GM11168 (cell line): ENCODE measurements around the gene LSAMP.
"Not testable (repeated sequence)": the region's sequence is repeated elsewhere in the genome, so short reads cannot be mapped to it uniquely, and the experiment has no call there.

ENCODE experiments used
- in situ Hi-C: fragments of 300-500 bp; cut with MboI; formaldehyde crosslinking; loops from one replicate; pipeline ENCODE4 v1.12.0; 2022; ENCODE audit warnings: low sequenced_read_pairs; ENCODE audit not compliant: unreplicated experiment

The LSAMP gene

GRCh38 chr3:116254541-116254940, 190.7 kb downstream of the LSAMP start:
- in situ Hi-C loops: no loop called here

GRCh38 chr3:116253511-116253910, 191.8 kb downstream of the LSAMP start:
- in situ Hi-C loops: no loop called here

- in situ Hi-C loops: no loop called here
These were observed 197.7 kb downstream of the LSAMP start for GRCh38 chr3:116247605-116248004.

DNA sequence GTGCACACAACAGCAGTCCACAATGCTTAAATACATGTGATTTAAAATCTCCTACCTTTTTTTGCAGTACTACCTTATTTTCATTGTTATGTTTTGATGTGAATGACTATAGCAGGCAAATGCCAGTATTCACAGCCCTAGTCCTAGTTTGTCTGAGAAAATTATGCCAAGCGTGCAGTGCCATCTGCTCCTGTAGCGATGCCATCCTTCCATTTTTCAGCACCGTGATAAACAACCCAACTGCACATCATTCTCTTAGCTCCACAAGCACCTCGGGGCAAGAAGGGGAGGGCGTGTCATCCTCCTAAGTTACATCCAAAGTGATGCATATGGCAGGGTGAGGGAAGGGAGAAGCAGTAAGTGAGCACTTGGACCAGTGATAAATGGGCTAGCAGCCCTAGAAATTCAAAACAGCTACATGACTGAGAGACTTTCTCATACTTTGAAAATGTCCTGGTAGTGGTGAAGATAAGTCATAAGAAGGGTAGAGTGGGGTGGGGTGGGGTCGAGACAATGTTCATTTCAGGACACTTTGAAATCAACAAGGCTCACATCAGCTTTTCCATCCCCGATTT, 198.8 kb downstream of the LSAMP start:
- in situ Hi-C loops: no loop called here

DNA sequence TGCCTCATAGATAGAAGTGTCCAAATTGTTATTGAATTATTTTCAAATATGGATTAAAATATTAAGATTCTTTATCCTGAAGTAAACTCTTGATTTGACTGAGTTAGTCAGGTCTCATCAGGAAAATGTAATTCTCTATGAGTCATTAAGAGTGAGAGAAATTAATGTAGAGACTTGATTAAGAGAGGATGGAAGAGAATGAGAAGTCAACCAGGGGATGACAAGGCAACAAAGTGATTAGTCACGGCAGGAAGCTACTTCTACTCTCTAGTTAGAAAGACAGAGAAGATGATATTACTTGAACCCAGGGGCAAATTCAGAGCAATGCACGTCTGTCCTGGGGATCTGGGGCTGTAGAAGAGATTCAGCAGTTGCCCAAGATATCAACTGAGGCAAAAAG, 202.5 kb downstream of the LSAMP start:
- in situ Hi-C loops: no loop called here

DNA sequence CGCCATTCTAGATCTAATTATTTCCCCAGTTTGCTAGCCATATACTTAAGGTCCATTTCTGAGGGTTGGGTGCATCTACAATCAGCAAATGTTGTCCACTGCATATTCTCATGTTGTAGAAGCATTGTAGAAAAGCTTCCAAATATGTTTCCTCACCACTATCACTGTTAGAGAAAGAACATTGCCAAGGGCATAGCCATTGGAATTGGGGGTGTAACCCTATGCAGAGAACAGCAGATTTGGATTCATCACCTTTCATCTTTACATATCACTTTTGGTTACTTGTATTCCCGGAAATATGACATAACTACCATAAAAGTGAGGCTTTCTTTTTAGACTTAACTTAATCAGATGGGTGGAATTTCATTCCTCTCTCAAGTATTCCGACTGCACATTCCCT, 203.6 kb downstream of the LSAMP start:
- in situ Hi-C loops: no loop called here

DNA sequence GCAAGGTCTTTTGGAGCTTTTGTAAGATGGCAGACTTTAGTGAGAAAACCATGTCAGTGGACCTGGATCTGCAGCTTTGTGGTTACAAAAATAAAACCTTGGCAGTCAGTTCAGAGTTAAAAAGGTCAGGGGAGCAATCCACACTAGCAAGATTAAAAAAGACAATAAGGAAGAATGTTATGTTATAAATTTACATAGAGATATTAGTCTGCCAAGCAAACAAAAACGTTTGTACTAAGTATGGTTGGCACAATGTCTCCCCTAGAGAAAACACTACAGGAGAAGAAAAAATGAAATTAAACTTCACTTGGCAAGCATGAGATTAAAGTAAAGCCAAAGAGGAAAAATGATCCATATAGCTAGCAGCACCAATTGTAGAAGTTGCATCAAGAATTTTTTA, 205.0 kb downstream of the LSAMP start:
- in situ Hi-C loops: no loop called here

DNA sequence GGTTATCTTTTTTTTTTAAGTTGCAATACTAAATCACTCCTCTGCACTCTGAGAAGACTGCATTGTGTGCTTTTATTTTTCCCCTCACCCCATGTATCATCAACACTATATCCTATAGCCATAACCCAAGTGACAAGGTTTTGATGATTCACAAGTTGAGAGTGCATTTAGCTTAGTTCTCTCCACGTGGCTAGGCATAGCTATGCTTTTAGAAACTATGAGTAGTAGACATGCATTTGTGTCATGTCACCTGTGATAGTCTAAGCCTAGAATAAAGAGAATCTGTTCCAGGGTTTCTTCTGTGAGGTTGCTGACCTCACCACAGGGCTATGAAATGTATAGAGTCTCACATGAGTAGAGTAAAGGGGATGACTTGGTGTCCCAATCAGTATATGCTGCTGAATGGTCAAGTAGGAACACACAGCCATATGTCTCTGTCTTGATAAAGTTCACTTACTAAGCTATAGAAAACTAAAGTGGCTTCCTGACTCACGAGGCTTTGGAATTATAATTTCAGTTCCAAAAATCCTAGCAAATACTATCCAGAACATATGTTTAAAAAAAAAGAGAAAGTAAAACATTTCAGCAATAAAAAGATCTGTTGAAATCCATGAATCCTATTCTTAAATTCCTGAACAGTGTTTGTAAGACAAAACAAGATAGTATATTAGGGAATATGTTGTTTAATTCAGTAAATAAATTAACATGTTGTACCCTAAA, 206.3 kb downstream of the LSAMP start:
- in situ Hi-C loops: no loop called here

DNA sequence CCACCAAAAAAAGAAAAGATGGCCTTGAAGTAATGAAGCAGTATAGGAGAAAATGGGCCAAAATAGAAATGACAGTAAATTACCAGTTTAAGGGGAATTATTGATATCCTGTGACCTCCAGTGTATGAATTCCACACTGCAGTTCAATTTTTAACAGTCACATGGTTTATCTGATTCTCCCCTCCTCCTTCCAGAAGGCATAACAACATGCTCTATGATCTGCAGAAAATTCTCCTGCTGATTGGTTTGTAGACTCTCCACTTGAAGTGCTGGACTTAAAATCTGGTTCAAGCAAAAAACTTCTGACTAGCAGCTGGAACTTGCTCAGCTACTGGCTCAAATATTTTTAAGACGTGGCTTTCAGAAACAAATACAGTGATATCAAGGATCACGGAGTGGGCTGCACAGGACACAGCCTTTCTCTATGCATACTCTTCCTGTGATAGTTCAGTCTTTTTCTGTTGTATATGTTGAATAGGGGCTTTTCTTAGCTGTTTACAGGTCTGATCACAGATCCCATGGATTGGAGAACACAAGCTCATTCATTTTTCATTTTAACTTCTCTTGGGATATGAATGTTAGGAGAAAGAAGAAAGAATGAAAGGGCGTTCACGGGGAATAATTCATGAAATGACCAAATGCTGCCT, 211.5 kb downstream of the LSAMP start:
- in situ Hi-C loops: no loop called here

DNA sequence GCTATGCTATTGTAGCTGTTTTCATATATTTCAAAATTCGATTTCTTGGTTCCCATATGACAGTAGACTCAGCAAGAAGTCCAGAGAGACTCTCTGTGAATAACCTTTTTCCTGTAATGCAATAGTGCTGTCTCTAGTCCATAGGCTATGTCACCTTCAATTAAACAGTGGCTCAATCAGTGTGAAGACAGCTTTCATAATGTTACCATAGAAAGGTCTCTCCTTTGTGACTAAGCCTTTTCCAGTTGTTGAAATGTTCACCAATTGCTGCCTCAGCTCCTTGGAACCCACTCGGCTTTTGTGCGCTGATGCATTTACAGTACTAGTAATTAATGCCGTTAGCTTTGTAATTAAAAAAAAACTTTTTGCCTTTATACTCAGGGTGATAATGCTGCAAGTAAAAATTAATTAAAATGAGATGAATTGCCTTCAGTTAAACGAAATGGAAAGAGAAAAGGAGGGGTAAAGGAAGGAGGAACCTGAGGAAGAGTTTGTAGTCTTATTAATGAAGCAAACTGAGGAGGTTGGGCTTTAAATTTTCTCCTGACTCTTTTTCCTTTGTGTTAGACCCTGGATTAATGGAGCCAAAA, 214.8 kb downstream of the LSAMP start:
- in situ Hi-C loops: no loop called here

DNA sequence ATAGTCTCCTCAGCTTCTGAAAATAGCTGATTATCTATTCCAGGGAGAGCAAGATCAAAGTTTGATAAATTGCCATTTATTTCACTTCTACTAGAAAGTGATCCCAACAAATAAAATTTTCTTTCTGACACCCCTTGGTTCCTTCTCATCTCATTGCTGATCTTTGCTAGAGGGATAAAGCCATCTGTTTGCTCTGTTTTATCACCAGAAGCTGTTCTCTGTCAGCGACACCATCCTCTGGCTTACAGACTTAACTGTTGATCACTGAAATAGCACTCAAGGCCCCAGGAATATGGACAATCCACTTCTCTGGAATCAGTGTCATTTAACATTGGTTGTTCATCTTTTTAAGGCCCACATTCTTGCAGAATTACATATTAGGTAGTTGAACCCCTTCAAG, 219.0 kb downstream of the LSAMP start:
- in situ Hi-C loops: no loop called here

DNA sequence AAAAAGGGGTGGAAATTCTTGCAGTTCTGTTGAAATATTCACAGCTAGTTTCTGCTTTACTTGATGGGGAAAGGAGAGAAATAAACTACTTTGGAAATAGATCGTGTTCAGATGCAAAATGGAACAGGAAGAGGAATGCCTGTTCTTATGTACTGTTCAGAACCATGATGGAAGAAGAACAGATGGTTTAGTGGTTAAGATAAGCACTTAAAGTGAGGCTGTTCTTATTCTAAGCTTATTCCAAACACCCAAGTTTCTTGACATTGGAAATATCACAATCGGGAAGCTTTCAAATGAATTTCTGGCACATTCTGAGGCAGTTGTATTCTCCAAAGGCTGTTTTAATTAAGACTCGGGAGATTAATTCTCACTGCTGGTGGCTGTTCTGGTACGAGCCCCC, 228.5 kb downstream of the LSAMP start:
- in situ Hi-C loops: no loop called here

GRCh38 chr3:116211901-116212300, 233.4 kb downstream of the LSAMP start:
- in situ Hi-C loops: no loop called here

GRCh38 chr3:116208830-116209229, 236.5 kb downstream of the LSAMP start:
- in situ Hi-C loops: not testable (repeated sequence)

GRCh38 chr3:116200956-116201690, 244.2 kb downstream of the LSAMP start:
- in situ Hi-C loops: no loop called here

GRCh38 chr3:116199063-116199462, 246.2 kb downstream of the LSAMP start:
- in situ Hi-C loops: no loop called here

DNA sequence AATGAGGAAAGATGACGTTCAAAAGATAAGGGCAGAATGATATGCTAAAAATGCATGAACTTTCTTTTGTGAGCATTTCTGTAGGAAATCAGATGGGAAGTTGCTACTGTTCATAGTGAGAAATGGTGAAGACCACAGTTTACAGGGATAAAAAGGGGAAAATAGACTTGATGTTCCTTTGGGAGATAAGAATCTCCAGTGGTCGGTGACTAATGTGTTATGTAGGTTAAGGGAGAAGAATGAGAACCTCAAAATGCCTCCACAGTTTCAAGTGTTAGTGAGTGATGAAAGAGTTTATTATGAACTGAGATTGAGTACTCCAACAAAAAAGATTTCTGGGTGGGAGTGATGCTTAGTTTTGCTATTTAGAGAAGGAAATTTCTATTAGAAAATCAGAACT, 247.2 kb downstream of the LSAMP start:
- in situ Hi-C loops: no loop called here

GRCh38 chr3:116192464-116192863, 252.8 kb downstream of the LSAMP start:
- in situ Hi-C loops: no loop called here

GRCh38 chr3:116191409-116191808, 253.9 kb downstream of the LSAMP start:
- in situ Hi-C loops: no loop called here

DNA sequence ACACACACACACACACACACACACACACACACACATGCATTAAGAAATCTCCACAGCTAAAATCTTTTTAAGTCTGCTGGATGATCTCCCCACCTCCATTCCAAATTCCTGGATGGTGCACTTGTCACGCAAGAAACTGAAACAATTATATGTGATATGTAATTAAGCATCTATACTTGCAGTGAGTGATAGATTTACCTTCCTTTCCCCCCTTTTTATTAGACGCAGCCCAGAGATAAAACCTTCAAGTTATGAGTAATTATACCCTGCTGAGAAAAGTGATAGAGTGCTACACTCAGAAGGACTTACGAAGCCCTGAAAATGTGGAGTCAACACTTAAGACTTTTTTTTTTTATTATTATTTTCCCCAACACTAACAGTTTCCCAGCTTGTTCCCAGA, 255.2 kb downstream of the LSAMP start:
- in situ Hi-C loops: no loop called here
